Endodermal cell (in vitro differentiated cells): Measurements from ENCODE around the gene WDR43. TPM values are rescaled to one million over a fixed set of nuclear protein-coding genes. Genes with fewer than 3 reads are reported as not detected.

Experiments used
- DNase-seq: peaks from one replicate; pipeline ENCODE4 v3.0.0-alpha.2; 2017
- H3K27ac ChIP-seq: 2 replicates; pipeline ENCODE4 v1.5.1; 2013; ENCODE audit warnings: mild to moderate bottlenecking, low read depth, low read length, moderate library complexity
- H3K27me3 ChIP-seq: 2 replicates; pipeline ENCODE4 v1.6.1; 2013; ENCODE audit warnings: mild to moderate bottlenecking, low read length, moderate library complexity; ENCODE audit not compliant: insufficient read depth, control insufficient read depth, poor library complexity, severe bottlenecking
- H3K36me3 ChIP-seq: 2 replicates; pipeline ENCODE4 v1.7.0; 2013; ENCODE audit warnings: mild to moderate bottlenecking, low read length, moderate library complexity; ENCODE audit not compliant: control insufficient read depth, insufficient read depth
- H3K4me1 ChIP-seq: one replicate; pipeline ENCODE4 v1.7.0; 2013; ENCODE audit warnings: low read length; ENCODE audit not compliant: control insufficient read depth, insufficient read depth
- H3K4me3 ChIP-seq: 2 replicates; pipeline ENCODE4 v1.5.1; 2013; ENCODE audit warnings: mild to moderate bottlenecking, low read length, moderate library complexity
- H3K9ac ChIP-seq: 2 replicates; pipeline ENCODE4 v1.6.1; 2013; ENCODE audit warnings: mild to moderate bottlenecking, low read length, moderate library complexity; ENCODE audit not compliant: poor library complexity, severe bottlenecking; ENCODE audit errors: extremely low read depth
- H3K9me3 ChIP-seq: 2 replicates; pipeline ENCODE4 v1.6.1; 2013; ENCODE audit warnings: mild to moderate bottlenecking, low read length, moderate library complexity; ENCODE audit not compliant: control insufficient read depth
- H3K27ac Mint-ChIP-seq: 2 replicates; pipeline ENCODE4 v1.8.0; 2020; ENCODE audit warnings: mixed read lengths
- H3K27me3 Mint-ChIP-seq: 2 replicates; pipeline ENCODE4 v1.8.0; 2021; ENCODE audit warnings: mild to moderate bottlenecking, mixed read lengths; ENCODE audit not compliant: insufficient read depth
- H3K36me3 Mint-ChIP-seq: 2 replicates; pipeline ENCODE4 v1.8.0; 2020; ENCODE audit warnings: low read depth, mixed read lengths
- H3K4me1 Mint-ChIP-seq: 2 replicates; pipeline ENCODE4 v1.8.0; 2020; ENCODE audit warnings: mixed read lengths
- H3K4me3 Mint-ChIP-seq: 2 replicates; pipeline ENCODE4 v1.8.0; 2020; ENCODE audit warnings: mild to moderate bottlenecking, moderate library complexity, mixed read lengths
- H3K9me3 Mint-ChIP-seq: 2 replicates; pipeline ENCODE4 v1.8.0; 2020; ENCODE audit warnings: mild to moderate bottlenecking, mixed read lengths
- CTCF ChIP-seq: fragments of 200-600 bp; sonication (generic); conservative IDR thresholded peaks from 2 replicates; pipeline ENCODE4 v1.5.0; 2021; ENCODE audit warnings: antibody characterized with exemption, mild to moderate bottlenecking
- WGBS, 2 experiments: methylation state at CpG; one replicate each; pipeline versions ENCODE4 v1.1.5 to v1.1.7; 2013; ENCODE audit warnings: missing lambda C conversion rate in 2 of 2, mixed read lengths in 1 of 2; ENCODE audit not compliant: insufficient coverage in 1 of 2, insufficient read length in 1 of 2; 5-methylcytosine and 5-hydroxymethylcytosine counted together
- total RNA-seq, 2 donors: library from RNA; stranded (reverse); fragmentation: NEBNext Ultra II Directional in 1 of 2; extraction: Animal tissue kit (Norgen Biotek cat#: 25700) in 1 of 2; gene quantifications; 2 replicates in 1 of 2; 3 replicates in 1 of 2; pipeline ENCODE4 v1.2.1, GENCODE V29; 2021

The WDR43 gene
- total RNA-seq, 2 donors from 2014 or later, result 64.3 to 77.7 TPM

- Histone ChIP-seq H3K36me3 (no peaks in the 10 kb centered on the region), H3K9me3 (no peaks in the 10 kb centered on the region), H3K27ac (no peak overlapping the region), H3K9ac (no peak overlapping the region), H3K4me3 (no peak overlapping the region), H3K27me3 (no peaks in the 10 kb centered on the region), H3K4me1 (no peaks in the 10 kb centered on the region)
- no peak overlapping the region for H3K4me3 Mint-ChIP-seq
- no peak overlapping the region for H3K27ac Mint-ChIP-seq
- WGBS, 2 experiments, result 93 to 94% methylated on average over 2 to 4 of the region's 4 CpGs
- H3K36me3 Mint-ChIP-seq, result no peaks in the 10 kb centered on the region
- H3K27me3 Mint-ChIP-seq, result no peaks in the 10 kb centered on the region
- H3K9me3 Mint-ChIP-seq, result no peaks in the 10 kb centered on the region
- peaks cover 17% of the 10 kb centered on the region for H3K4me1 Mint-ChIP-seq
- DNase-seq, result no peak
- TF ChIP-seq CTCF, result no peak
These were observed 96.6 kb downstream of the WDR43 start for GRCh38 chr2:28991021-28991420.

GRCh38 chr2:28991460-28991859 lies 97.0 kb downstream of the WDR43 start:
- H3K27me3 ChIP-seq, result no peaks in the 10 kb centered on the region
- Mint-ChIP-seq H3K27me3 (no peaks in the 10 kb centered on the region), H3K4me1 (peaks cover 17% of the 10 kb centered on the region), H3K27ac (no peak overlapping the region), H3K9me3 (no peaks in the 10 kb centered on the region), H3K36me3 (no peaks in the 10 kb centered on the region), H3K4me3 (no peak overlapping the region)
- no peaks in the 10 kb centered on the region for H3K4me1 ChIP-seq
- peak; percentile 32 for DNase-seq
- H3K9ac ChIP-seq, result no peak overlapping the region
- H3K4me3 ChIP-seq, result no peak overlapping the region
- 96 to 100% methylated on average over 1 to 9 of the region's 9 CpGs for WGBS, 2 experiments
- TF ChIP-seq CTCF, result no peak
- no peaks in the 10 kb centered on the region for H3K36me3 ChIP-seq
- no peaks in the 10 kb centered on the region for H3K9me3 ChIP-seq
- H3K27ac ChIP-seq, result no peak overlapping the region

- WGBS, 2 experiments, result 86 to 100% methylated on average over 2 to 6 of the region's 6 CpGs
- Mint-ChIP-seq H3K9me3 (no peaks in the 10 kb centered on the region), H3K4me3 (no peak overlapping the region)
These were observed 98.9 kb downstream of the WDR43 start for GRCh38 chr2:28993206-28993960.

More at GRCh38 chr2:28993206-28993960, 98.9 kb downstream of the WDR43 start:
- no peaks in the 10 kb centered on the region for H3K27me3 Mint-ChIP-seq
- Histone ChIP-seq H3K4me1 (no peaks in the 10 kb centered on the region), H3K27me3 (no peaks in the 10 kb centered on the region), H3K27ac (no peak overlapping the region), H3K9ac (no peak overlapping the region), H3K9me3 (no peaks in the 10 kb centered on the region), H3K4me3 (no peak overlapping the region), H3K36me3 (no peaks in the 10 kb centered on the region)
- H3K36me3 Mint-ChIP-seq, result no peaks in the 10 kb centered on the region
- TF ChIP-seq CTCF, result no peak
- no peak overlapping the region for H3K27ac Mint-ChIP-seq
- peak; percentile 36 for DNase-seq
- peaks cover 29% of the 10 kb centered on the region for H3K4me1 Mint-ChIP-seq
